MCF 10A (cell line): ENCODE data around the gene LDLRAD4. TPM values are rescaled to one million over a fixed set of nuclear protein-coding genes. Genes with fewer than 3 reads are reported as not detected.

Experiments used
- BruUV-seq: library from RNA; stranded (reverse); fragments of 400-500 nt; replicated peaks from 2 replicates; lab custom pipeline; 2021; lab: Mats Ljungman, UMichigan
- CTCF ChIA-PET: fragments of 300-600 bp; sonication (Branson Sonifier 250); formaldehyde crosslinking; extraction: SDS; loops from one replicate; lab custom pipeline; 2021; ENCODE audit warnings: antibody characterized with exemption, inconsistent platforms; lab: Yijun Ruan, JAX
- POLR2A ChIA-PET: fragments of 300-600, 350-650 bp; sonication (Branson Sonifier 250); formaldehyde crosslinking; extraction: SDS; loops from one replicate; lab custom pipeline; 2020; ENCODE audit warnings: antibody characterized with exemption, inconsistent platforms; lab: Yijun Ruan, JAX
- DNase-seq: peaks from one replicate; pipeline ENCODE4 v3.0.0-alpha.2; 2018; ENCODE audit not compliant: unreplicated experiment
- H3K27ac Mint-ChIP-seq: one replicate; pipeline ENCODE4 v1.8.0; 2022; ENCODE audit warnings: mild to moderate bottlenecking, low read depth, mixed read lengths; ENCODE audit not compliant: unreplicated experiment
- H3K27me3 Mint-ChIP-seq: one replicate; pipeline ENCODE4 v1.8.0; 2022; ENCODE audit warnings: mixed read lengths; ENCODE audit not compliant: insufficient read depth, unreplicated experiment
- H3K36me3 Mint-ChIP-seq: one replicate; pipeline ENCODE4 v1.8.0; 2022; ENCODE audit warnings: mild to moderate bottlenecking, moderate library complexity, mixed read lengths; ENCODE audit not compliant: insufficient read depth, unreplicated experiment
- H3K4me1 Mint-ChIP-seq: one replicate; pipeline ENCODE4 v1.8.0; 2022; ENCODE audit warnings: mixed read lengths; ENCODE audit not compliant: insufficient read depth, unreplicated experiment
- H3K4me3 Mint-ChIP-seq: one replicate; pipeline ENCODE4 v1.8.0; 2022; ENCODE audit warnings: mild to moderate bottlenecking, moderate library complexity, mixed read lengths; ENCODE audit not compliant: unreplicated experiment
- H3K9me3 Mint-ChIP-seq: one replicate; pipeline ENCODE4 v1.8.0; 2022; ENCODE audit warnings: mixed read lengths; ENCODE audit not compliant: unreplicated experiment
- CTCF ChIP-seq: fragments of 200-600 bp; IDR thresholded peaks from one replicate; pipeline ENCODE4 v1.8.0; 2022; ENCODE audit warnings: antibody characterized with exemption, mild to moderate bottlenecking; ENCODE audit not compliant: unreplicated experiment
- intact Hi-C: fragments of 100-400 bp; cut with micrococcal nuclease; formaldehyde crosslinking; loops from 2 replicates; pipeline ENCODE4 v1.14.1; 2022
- total RNA-seq: library from RNA; stranded (reverse); gene quantifications from 2 replicates; pipeline ENCODE4 v1.2.3, GENCODE V29; 2022

LDLRAD4 gene
- total RNA-seq, 1 experiment from 2014 or later: not detected

- CTCF ChIA-PET: interaction anchor here (0.5 kb wide), 1 partner anchor 428 kb away, joined by 3 read pairs; no protein-coding TSS in a partner anchor
- BruUV-seq: no TSS peak
- intact Hi-C loops: no loop called here
These were observed 195.5 kb downstream of the LDLRAD4 start for GRCh38 chr18:13414102-13414501.

GRCh38 chr18:13414521-13414920 lies 196.0 kb downstream of the LDLRAD4 start:
- Mint-ChIP-seq H3K4me3 (no peak overlapping the region), H3K4me1 (no peaks in the 10 kb centered on the region), H3K27me3 (no peaks in the 10 kb centered on the region), H3K36me3 (no peaks in the 10 kb centered on the region), H3K27ac (no peak overlapping the region), H3K9me3 (peaks cover 31% of the 10 kb centered on the region)
- no TSS peak for BruUV-seq
- CTCF ChIA-PET: no interaction called here
- TF ChIP-seq CTCF: no peak
- POLR2A ChIA-PET: no interaction called here
- intact Hi-C loops: no loop called here
- DNase-seq: no peak

More at GRCh38 chr18:13414102-13414501, 195.5 kb downstream of the LDLRAD4 start:
- Mint-ChIP-seq H3K4me1 (no peaks in the 10 kb centered on the region), H3K27me3 (no peaks in the 10 kb centered on the region), H3K4me3 (no peak overlapping the region), H3K27ac (no peak overlapping the region), H3K9me3 (peaks cover 31% of the 10 kb centered on the region), H3K36me3 (no peaks in the 10 kb centered on the region)
- POLR2A ChIA-PET: no interaction called here
- no peak for TF ChIP-seq CTCF
- DNase-seq: no peak

- H3K27ac Mint-ChIP-seq: no peak overlapping the region
- H3K4me3 Mint-ChIP-seq: no peak overlapping the region
- H3K4me1 Mint-ChIP-seq: no peaks in the 10 kb centered on the region
- H3K9me3 Mint-ChIP-seq: peaks cover 23% of the 10 kb centered on the region
- no peaks in the 10 kb centered on the region for H3K36me3 Mint-ChIP-seq
- POLR2A ChIA-PET: no interaction called here
- CTCF ChIA-PET: no interaction called here
- intact Hi-C loops: no loop called here
- DNase-seq: no peak
- no peak for TF ChIP-seq CTCF
- no TSS peak for BruUV-seq
- no peaks in the 10 kb centered on the region for H3K27me3 Mint-ChIP-seq
These were observed 197.2 kb downstream of the LDLRAD4 start for GRCh38 chr18:13415736-13416135.

- H3K27ac Mint-ChIP-seq: no peak overlapping the region
- peaks cover 22% of the 10 kb centered on the region for H3K9me3 Mint-ChIP-seq
- POLR2A ChIA-PET: no interaction called here
- H3K27me3 Mint-ChIP-seq: no peaks in the 10 kb centered on the region
- no peaks in the 10 kb centered on the region for H3K36me3 Mint-ChIP-seq
- DNase-seq: no peak
- no TSS peak for BruUV-seq
- no peak for TF ChIP-seq CTCF
- intact Hi-C loops: no loop called here
- H3K4me1 Mint-ChIP-seq: no peaks in the 10 kb centered on the region
- CTCF ChIA-PET: no interaction called here
- no peak overlapping the region for H3K4me3 Mint-ChIP-seq
These were observed 197.6 kb downstream of the LDLRAD4 start for GRCh38 chr18:13416208-13416607.
